ENCODE data around the gene ZNF716. TPM values are rescaled to one million over a fixed set of nuclear protein-coding genes. Genes with fewer than 3 reads are reported as not detected.
"Not testable (repeated sequence)": the region's sequence is repeated elsewhere in the genome, so short reads cannot be mapped to it uniquely, and the experiment has no call there.

The ZNF716 gene
- total and polyA plus RNA-seq, 12 donors = not detected

- Histone ChIP-seq H3K27ac (no peak overlapping the region), H3K9me3 (replicated peaks in 1 of 3) (peaks cover 0 to 8% (median 0%) of the 10 kb centered on the region in 3 donors), H3K27me3 (no peaks in the 10 kb centered on the region), H3K4me1 (replicated peaks in 1 of 2) (no peaks in the 10 kb centered on the region), H3K4me3 (no peak overlapping the region), H3K36me3 (replicated peaks in 1 of 2) (no peaks in the 10 kb centered on the region)
- TF ChIP-seq CTCF (IDR thresholded peaks at IDR 0.05) (no peak), POLR2A (IDR thresholded peaks at IDR 0.05) (no peak)
- intact Hi-C loops (cut with DNase I) = no loop called here
- WGBS, 4 donors = 71 to 85% (median 80%) methylated on average over 13 of the region's 13 CpGs
- no peak for DNase-seq
Observed at GRCh38 chr7:57487957-57488356, 38.0 kb downstream of the ZNF716 start.

GRCh38 chr7:57495111-57495510 is 45.1 kb downstream of the ZNF716 start:
- H3K36me3 ChIP-seq (replicated peaks in 1 of 2); intact Hi-C loops (cut with DNase I); DNase-seq; H3K27me3 ChIP-seq; H3K27ac ChIP-seq; H3K4me1 ChIP-seq (replicated peaks in 1 of 2); H3K4me3 ChIP-seq: not testable (repeated sequence)
- 75 to 80% (median 78%) methylated on average over 8 of the region's 8 CpGs for WGBS, 4 donors
- peaks cover 0 to 17% (median 0%) of the 10 kb centered on the region in 3 donors for H3K9me3 ChIP-seq (replicated peaks in 1 of 3)

- Histone ChIP-seq H3K4me3 (no peak overlapping the region), H3K4me1 (replicated peaks in 1 of 2) (no peaks in the 10 kb centered on the region), H3K27me3 (no peaks in the 10 kb centered on the region), H3K27ac (no peak overlapping the region), H3K9me3 (replicated peaks in 1 of 3) (peaks cover 0 to 14% (median 0%) of the 10 kb centered on the region in 3 donors), H3K36me3 (replicated peaks in 1 of 2) (no peaks in the 10 kb centered on the region)
- TF ChIP-seq CTCF (IDR thresholded peaks at IDR 0.05) (no peak), POLR2A (IDR thresholded peaks at IDR 0.05) (no peak)
- intact Hi-C loops (cut with DNase I) = no loop called here
- 57 to 63% (median 61%) methylated on average over 6 of the region's 6 CpGs for WGBS, 4 donors
- DNase-seq = no peak
Observed at GRCh38 chr7:57496395-57496794, 46.4 kb downstream of the ZNF716 start.

GRCh38 chr7:57505176-57505575 is 55.2 kb downstream of the ZNF716 start:
- no peaks in the 10 kb centered on the region for H3K36me3 ChIP-seq (replicated peaks in 1 of 2)
- H3K27ac ChIP-seq = no peak overlapping the region
- no peak for DNase-seq
- intact Hi-C loops (cut with DNase I) = no loop called here
- no peaks in the 10 kb centered on the region for H3K4me1 ChIP-seq (replicated peaks in 1 of 2)
- no peak for TF ChIP-seq POLR2A (IDR thresholded peaks at IDR 0.05)
- no peak for TF ChIP-seq CTCF (IDR thresholded peaks at IDR 0.05)
- 33 to 78% (median 52%) methylated on average over 1 of the region's 1 CpG for WGBS, 4 donors
- H3K4me3 ChIP-seq = no peak overlapping the region
- no peaks in the 10 kb centered on the region for H3K27me3 ChIP-seq
- no peaks in the 10 kb centered on the region for H3K9me3 ChIP-seq (replicated peaks in 1 of 3)

MicroRNA genes within 50 kb of the gene (microRNA counts, 767-probe panel; counts per million panel counts)
- 0 counts per million in 2 donors for microRNA hsa-miR-3147

Small RNAs within 50 kb of the gene (microRNA-seq; reads per million reads assigned to microRNA genes)
- gene MIR3147 = 0 reads per million in 3 donors

Small RNAs within 50 kb of the gene (small RNA-seq; reads per million reads assigned to genes)
- 0 reads per million in 2 donors for gene MIR3147

All from adrenal gland (tissue), 12 donors.